ENCODE measurements around the gene KPNB1.

GRCh38 chr17:47725446-47726111 is 75.9 kb downstream of the KPNB1 start:
- TF ChIP-seq GATA2 (IDR thresholded peaks at IDR 0.05; ENCODE audit: low read depth, low read length), result no peak
- TF ChIP-seq GATA3 (IDR thresholded peaks at IDR 0.05; ENCODE audit: low read depth, low read length), result no peak
